ENCODE measurements around the gene CSPG4. TPM values are rescaled to one million over a fixed set of nuclear protein-coding genes. Genes with fewer than 3 reads are reported as not detected.
"Not testable (repeated sequence)": the region's sequence is repeated elsewhere in the genome, so short reads cannot be mapped to it uniquely, and the experiment has no call there.

CSPG4 gene
- total RNA-seq, 6 experiments from 2014 or later, result 81.2 to 111 (median 95.7) TPM

DNA sequence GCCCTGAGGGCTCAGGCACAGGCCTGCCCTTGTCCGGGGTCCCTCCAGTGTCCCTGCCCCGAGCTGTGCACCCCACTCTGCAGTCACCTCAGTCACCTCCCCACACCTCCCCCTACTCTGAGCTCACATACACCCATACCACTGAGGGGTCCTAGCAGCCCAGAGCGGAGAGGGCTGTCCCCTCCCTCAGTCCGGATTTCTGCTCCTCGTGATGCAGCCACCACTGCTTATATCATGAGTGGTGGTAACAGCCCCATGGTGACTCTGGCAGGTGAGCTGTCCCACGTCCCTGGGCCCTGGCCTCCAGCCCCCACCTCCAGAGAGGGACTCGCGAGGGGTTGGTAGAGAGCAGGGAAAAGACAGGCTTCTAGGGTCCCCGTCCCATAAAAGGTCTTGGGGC, 8.0 kb downstream of the CSPG4 start:
- peaks cover 17% of the 10 kb centered on the region for H3K36me3 Mint-ChIP-seq (ENCODE audit: low read depth)
- H3K4me1 Mint-ChIP-seq (ENCODE audit: low read depth), result peaks cover 65% of the 10 kb centered on the region
- peak overlapping the region; percentile 59 for H3K27ac Mint-ChIP-seq
- no peak for TF ChIP-seq CTCF (IDR thresholded peaks at IDR 0.05)
- no peaks in the 10 kb centered on the region for H3K9me3 Mint-ChIP-seq
- no peak overlapping the region for H3K4me3 Mint-ChIP-seq
- DNase-seq, result no peak
- H3K27me3 Mint-ChIP-seq (ENCODE audit: insufficient read depth), result peaks cover 1% of the 10 kb centered on the region; the same call in 1 of the 2 replicates

- peaks cover 67% of the 10 kb centered on the region for H3K4me1 Mint-ChIP-seq (ENCODE audit: low read depth)
- H3K27ac Mint-ChIP-seq, result peak overlapping the region; percentile 59
- TF ChIP-seq CTCF (IDR thresholded peaks at IDR 0.05), result no peak
- peaks cover 1% of the 10 kb centered on the region; the same call in 1 of the 2 replicates for H3K27me3 Mint-ChIP-seq (ENCODE audit: insufficient read depth)
- no peak for DNase-seq
- peaks cover 17% of the 10 kb centered on the region for H3K36me3 Mint-ChIP-seq (ENCODE audit: low read depth)
- H3K4me3 Mint-ChIP-seq, result no peak overlapping the region
- no peaks in the 10 kb centered on the region for H3K9me3 Mint-ChIP-seq
Measured at GRCh38 chr15:75704263-75704615, 8.4 kb downstream of the CSPG4 start.

GRCh38 chr15:75703440-75704262, 9.0 kb downstream of the CSPG4 start:
- not testable (repeated sequence) for H3K27me3 Mint-ChIP-seq (ENCODE audit: insufficient read depth); H3K4me3 Mint-ChIP-seq; H3K9me3 Mint-ChIP-seq; DNase-seq
- Mint-ChIP-seq H3K36me3 (ENCODE audit: low read depth) (peaks cover 13% of the 10 kb centered on the region), H3K4me1 (ENCODE audit: low read depth) (peaks cover 66% of the 10 kb centered on the region), H3K27ac (peak overlapping the region; percentile 59)

GRCh38 chr15:75702436-75702835, 10.2 kb downstream of the CSPG4 start:
- Mint-ChIP-seq H3K27me3 (ENCODE audit: insufficient read depth) (peaks cover 1% of the 10 kb centered on the region; the same call in 1 of the 2 replicates), H3K9me3 (no peaks in the 10 kb centered on the region), H3K36me3 (ENCODE audit: low read depth) (peaks cover 11% of the 10 kb centered on the region; the same call in 1 of the 2 replicates), H3K4me3 (no peak overlapping the region; the same call in 1 of the 2 replicates), H3K27ac (peak overlapping the region; percentile 90; the same call in 1 of the 2 replicates), H3K4me1 (ENCODE audit: low read depth) (peaks cover 70% of the 10 kb centered on the region)
- no peak for DNase-seq
- no peak for TF ChIP-seq CTCF (IDR thresholded peaks at IDR 0.05)

DNA sequence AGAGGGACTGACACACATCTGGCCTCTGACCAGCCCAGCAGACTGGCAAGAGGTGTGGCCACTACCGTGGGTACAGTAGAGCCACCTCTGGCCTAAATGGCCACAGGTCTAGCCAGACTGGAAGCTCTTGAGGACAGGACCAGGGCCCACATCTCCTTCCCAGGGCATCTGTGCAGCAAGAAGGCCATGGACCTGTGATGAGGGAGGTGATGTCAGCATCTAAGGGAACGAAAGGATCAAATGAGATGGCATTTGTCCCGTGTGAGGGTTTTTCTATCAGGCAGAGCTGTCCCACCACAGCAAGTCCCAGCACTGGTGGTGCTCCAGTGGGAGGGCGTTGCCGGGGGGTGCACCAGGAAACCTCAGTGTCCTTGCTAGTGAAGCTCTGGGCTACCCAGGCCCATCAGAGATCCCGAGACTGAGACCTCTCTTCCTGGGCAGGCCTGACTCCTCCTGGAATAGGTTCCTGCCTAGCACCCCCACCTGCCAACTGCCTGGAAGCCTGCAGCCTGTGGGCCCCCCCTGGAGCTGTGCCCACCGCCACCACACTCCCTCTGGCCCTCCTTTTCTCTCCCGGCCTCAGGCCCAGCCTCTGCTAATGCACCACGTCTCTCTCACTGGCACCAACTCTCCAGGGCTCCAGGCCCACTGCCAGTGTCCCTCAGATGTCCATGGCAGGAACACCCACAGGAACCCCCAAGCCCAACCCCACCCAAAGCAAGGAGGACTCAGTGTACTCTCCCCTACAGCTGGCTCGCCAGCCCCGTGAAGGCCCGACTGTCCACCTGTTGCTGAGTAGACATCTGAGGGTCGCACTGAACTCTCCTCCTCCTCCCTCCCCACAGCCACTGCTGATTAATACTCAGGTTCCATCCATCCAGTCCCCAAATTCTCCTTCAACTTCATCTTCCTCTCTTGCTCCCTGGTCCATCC, 11.3 kb downstream of the CSPG4 start:
- H3K27me3 Mint-ChIP-seq (ENCODE audit: insufficient read depth); H3K9me3 Mint-ChIP-seq; H3K4me3 Mint-ChIP-seq; DNase-seq: not testable (repeated sequence)
- peak overlapping the region; percentile 90 for H3K27ac Mint-ChIP-seq
- H3K36me3 Mint-ChIP-seq (ENCODE audit: low read depth), result peaks cover 12% of the 10 kb centered on the region; the same call in 1 of the 2 replicates
- H3K4me1 Mint-ChIP-seq (ENCODE audit: low read depth), result peaks cover 68% of the 10 kb centered on the region

DNA sequence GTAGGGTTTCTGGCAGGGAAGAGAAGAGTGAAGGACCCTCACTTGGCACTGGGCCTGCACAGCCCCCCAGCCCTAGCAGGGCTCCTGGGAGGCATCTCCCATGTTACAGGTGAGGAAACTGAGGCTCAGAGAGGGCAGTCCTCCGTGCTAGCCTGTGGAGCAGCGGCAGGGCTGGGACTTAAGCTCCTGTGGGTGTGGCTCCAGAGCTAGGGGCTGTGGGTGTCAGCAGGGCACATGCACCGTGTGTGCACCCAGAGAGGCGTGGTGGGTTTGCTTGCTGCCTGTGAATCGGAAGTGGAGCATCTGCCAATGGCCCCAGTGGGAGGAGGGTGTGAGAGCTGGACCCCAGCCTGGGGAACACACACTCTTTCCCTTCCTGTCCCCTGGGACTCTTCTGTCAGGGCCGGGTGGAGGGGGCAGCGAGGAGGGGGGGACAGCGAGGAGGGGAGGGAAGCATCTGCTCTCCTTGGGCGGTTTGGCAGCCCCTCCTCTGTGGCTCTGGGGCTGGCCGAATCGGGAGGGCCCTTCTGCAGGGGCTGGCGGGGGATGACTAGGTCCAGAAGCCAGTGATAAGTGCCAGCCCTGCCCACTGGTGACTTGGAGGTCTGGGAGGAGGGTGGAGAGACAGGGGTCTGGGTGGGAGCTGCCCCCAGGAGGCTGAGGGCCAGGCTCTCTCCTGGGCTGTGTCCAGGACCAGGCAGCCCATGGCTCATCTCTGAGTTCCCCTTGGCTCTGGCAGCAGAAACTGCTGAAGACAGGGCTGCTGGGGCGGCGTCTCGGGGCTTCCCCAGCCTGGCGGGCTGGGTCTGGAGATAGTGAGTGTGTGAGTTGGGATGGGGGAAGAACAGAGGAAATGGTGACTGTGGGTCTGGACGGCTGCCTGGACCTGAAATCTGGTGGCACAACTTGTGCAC, 12.4 kb downstream of the CSPG4 start:
- H3K9me3 Mint-ChIP-seq; H3K27me3 Mint-ChIP-seq (ENCODE audit: insufficient read depth): not testable (repeated sequence)
- Mint-ChIP-seq H3K27ac (peak overlapping the region; percentile 90), H3K4me1 (ENCODE audit: low read depth) (peaks cover 68% of the 10 kb centered on the region), H3K4me3 (peak overlapping the region; percentile 49), H3K36me3 (ENCODE audit: low read depth) (peaks cover 11% of the 10 kb centered on the region)
- DNase-seq, result peak; percentile 79

- peaks cover 11% of the 10 kb centered on the region for H3K36me3 Mint-ChIP-seq (ENCODE audit: low read depth)
- H3K9me3 Mint-ChIP-seq; DNase-seq; H3K4me3 Mint-ChIP-seq; H3K27me3 Mint-ChIP-seq (ENCODE audit: insufficient read depth): not testable (repeated sequence)
- H3K4me1 Mint-ChIP-seq (ENCODE audit: low read depth), result peaks cover 71% of the 10 kb centered on the region
- peak overlapping the region; percentile 67; the same call in 1 of the 2 replicates for H3K27ac Mint-ChIP-seq
Measured at GRCh38 chr15:75699517-75699916, 13.1 kb downstream of the CSPG4 start.

GRCh38 chr15:75697974-75698747, 14.5 kb downstream of the CSPG4 start:
- Mint-ChIP-seq H3K4me1 (ENCODE audit: low read depth) (peaks cover 85% of the 10 kb centered on the region), H3K4me3 (peak overlapping the region; percentile 65; the same call in 1 of the 2 replicates), H3K36me3 (ENCODE audit: low read depth) (peaks cover 11% of the 10 kb centered on the region), H3K27ac (peak overlapping the region; percentile 80)
- H3K27me3 Mint-ChIP-seq (ENCODE audit: insufficient read depth); H3K9me3 Mint-ChIP-seq; DNase-seq: not testable (repeated sequence)
